Liver (tissue), 3 donors: Measurements from ENCODE around the gene DNAAF5.

ENCODE experiments used
- FOXA1 ChIP-seq: IDR thresholded peaks from 2 replicates; pipeline ENCODE4 v1.6.1; 2016; ENCODE audit warnings: antibody characterized with exemption
- FOXA2 ChIP-seq: IDR thresholded peaks from 2 replicates; pipeline ENCODE4 v1.6.1; 2016; ENCODE audit warnings: antibody characterized with exemption
- JUND ChIP-seq, 2 donors: IDR thresholded peaks; 2 replicates each; pipeline ENCODE4 v1.6.1; 2016; ENCODE audit warnings: antibody characterized with exemption in 2 of 2
- RAD21 ChIP-seq, 2 donors: IDR thresholded peaks; 2 replicates each; pipeline ENCODE4 v1.6.1; 2016; ENCODE audit warnings: antibody characterized with exemption in 2 of 2, mild to moderate bottlenecking in 2 of 2
- REST ChIP-seq: IDR thresholded peaks from 2 replicates; pipeline ENCODE4 v1.6.1; 2016; ENCODE audit warnings: antibody characterized with exemption, mild to moderate bottlenecking
- SP1 ChIP-seq: IDR thresholded peaks from 2 replicates; pipeline ENCODE4 v1.6.1; 2018; ENCODE audit warnings: antibody characterized with exemption, mild to moderate bottlenecking
- TAF1 ChIP-seq: conservative IDR thresholded peaks from 2 replicates; pipeline ENCODE4 v1.6.1; 2016; ENCODE audit warnings: antibody characterized with exemption, mild to moderate bottlenecking
- TF ChIP-seq, protein P1 (sequence below): fragments of 150-350 bp; IDR thresholded peaks from 2 replicates; pipeline ENCODE4 v1.5.1; 2017; ENCODE audit warnings: improper control_type of control experiment, low read depth, low read length; ENCODE audit not compliant: missing input control
- TF ChIP-seq, protein P2 (sequence below): IDR thresholded peaks from 2 replicates; pipeline ENCODE4 v1.6.1; 2016; ENCODE audit warnings: antibody characterized with exemption
- TF ChIP-seq, protein P3 (sequence below): IDR thresholded peaks from 2 replicates; pipeline ENCODE4 v1.6.1; 2016; ENCODE audit warnings: antibody characterized with exemption
- donor health status: healthy.
- donor health status: healthy.

DNA sequence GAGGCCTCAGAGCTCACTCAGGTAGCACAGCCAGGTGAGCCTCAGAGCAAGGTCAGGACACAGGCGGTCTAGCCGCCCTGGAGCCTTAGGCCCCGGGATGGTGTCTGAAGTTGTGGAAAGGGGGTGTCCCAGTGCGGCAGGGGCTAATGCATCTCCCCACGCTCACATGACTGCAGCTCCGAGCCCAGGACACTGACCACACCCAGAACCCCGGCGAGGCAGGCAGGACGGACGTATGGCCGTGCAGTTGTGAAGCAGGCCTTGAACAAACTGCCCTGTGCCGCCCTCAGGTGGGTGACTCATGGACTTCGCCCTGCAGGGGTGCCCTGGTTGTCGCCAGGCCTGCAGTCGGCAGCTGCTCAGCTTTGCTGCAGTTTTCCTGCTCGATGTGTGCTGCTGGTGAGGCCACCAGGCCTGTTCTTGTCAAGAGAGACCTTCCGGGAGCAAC, 5.6 kb downstream of the DNAAF5 start:
- no peak for TF ChIP-seq FOXA2
- TF ChIP-seq, protein P1, sequence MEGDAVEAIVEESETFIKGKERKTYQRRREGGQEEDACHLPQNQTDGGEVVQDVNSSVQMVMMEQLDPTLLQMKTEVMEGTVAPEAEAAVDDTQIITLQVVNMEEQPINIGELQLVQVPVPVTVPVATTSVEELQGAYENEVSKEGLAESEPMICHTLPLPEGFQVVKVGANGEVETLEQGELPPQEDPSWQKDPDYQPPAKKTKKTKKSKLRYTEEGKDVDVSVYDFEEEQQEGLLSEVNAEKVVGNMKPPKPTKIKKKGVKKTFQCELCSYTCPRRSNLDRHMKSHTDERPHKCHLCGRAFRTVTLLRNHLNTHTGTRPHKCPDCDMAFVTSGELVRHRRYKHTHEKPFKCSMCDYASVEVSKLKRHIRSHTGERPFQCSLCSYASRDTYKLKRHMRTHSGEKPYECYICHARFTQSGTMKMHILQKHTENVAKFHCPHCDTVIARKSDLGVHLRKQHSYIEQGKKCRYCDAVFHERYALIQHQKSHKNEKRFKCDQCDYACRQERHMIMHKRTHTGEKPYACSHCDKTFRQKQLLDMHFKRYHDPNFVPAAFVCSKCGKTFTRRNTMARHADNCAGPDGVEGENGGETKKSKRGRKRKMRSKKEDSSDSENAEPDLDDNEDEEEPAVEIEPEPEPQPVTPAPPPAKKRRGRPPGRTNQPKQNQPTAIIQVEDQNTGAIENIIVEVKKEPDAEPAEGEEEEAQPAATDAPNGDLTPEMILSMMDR = peak; percentile 41
- peak; percentile 68 to 73 for TF ChIP-seq JUND (IDR thresholded peaks at IDR 0.05)
- peak; percentile 55 for TF ChIP-seq SP1
- no peak for TF ChIP-seq FOXA1
- TF ChIP-seq TAF1 = no peak
- TF ChIP-seq RAD21 (IDR thresholded peaks at IDR 0.05) = peak; percentile 77 to 79
- TF ChIP-seq REST = no peak
- TF ChIP-seq, protein P2, sequence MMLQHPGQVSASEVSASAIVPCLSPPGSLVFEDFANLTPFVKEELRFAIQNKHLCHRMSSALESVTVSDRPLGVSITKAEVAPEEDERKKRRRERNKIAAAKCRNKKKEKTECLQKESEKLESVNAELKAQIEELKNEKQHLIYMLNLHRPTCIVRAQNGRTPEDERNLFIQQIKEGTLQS = peak; percentile 49
- TF ChIP-seq, protein P3, sequence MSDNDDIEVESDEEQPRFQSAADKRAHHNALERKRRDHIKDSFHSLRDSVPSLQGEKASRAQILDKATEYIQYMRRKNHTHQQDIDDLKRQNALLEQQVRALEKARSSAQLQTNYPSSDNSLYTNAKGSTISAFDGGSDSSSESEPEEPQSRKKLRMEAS = peak; percentile 48
